B cell (primary cell): Measurements from ENCODE around the gene GIGYF1. TPM values are rescaled to one million over a fixed set of nuclear protein-coding genes. Genes with fewer than 3 reads are reported as not detected.
A peak's percentile ranks its signal among the peaks of the same experiment; 100 is the strongest.

ENCODE experiments used
- ATAC-seq: fragments of 200-7000 bp; cut with Tn5 transposase; one replicate; pipeline ENCODE4 v1.10.0; 2021; ENCODE audit warnings: low read depth, mild to moderate bottlenecking, moderate number of reproducible peaks, moderate library complexity
- CTCF ChIA-PET: fragments of 350-600 bp; sonication (Branson Sonifier 250); formaldehyde crosslinking; loops from one replicate; lab custom pipeline; 2021; ENCODE audit warnings: antibody characterized with exemption, inconsistent platforms; lab: Charles Lee
- POLR2A ChIA-PET: fragments of 350-600 bp; sonication (Branson Sonifier 250); formaldehyde crosslinking; loops from one replicate; lab custom pipeline; 2021; ENCODE audit warnings: antibody characterized with exemption; lab: Charles Lee
- DNase-seq: peaks from one replicate; pipeline ENCODE4 v3.0.0; 2013
- H2AFZ ChIP-seq: 2 replicates; pipeline ENCODE4 v1.6.1; 2012; ENCODE audit warnings: mild to moderate bottlenecking, low read depth, low read length; ENCODE audit not compliant: insufficient read depth, poor library complexity, severe bottlenecking
- H3K27ac ChIP-seq, 2 donors: 1 replicate in 1 of 2; 2 replicates in 1 of 2; pipeline ENCODE4 v1.5.1; 2012 to 2013; ENCODE audit warnings: low read length in 2 of 2, mild to moderate bottlenecking in 2 of 2, moderate library complexity in 1 of 2
- H3K27me3 ChIP-seq, 4 experiments: fragments of 200-600 bp in 1 of 4; sonication (generic) in 1 of 4; replicated peaks in 1 of 4; 1 replicate in 2 of 4; 2 replicates in 2 of 4; pipeline versions ENCODE4 v1.6.1 to v1.7.0; 2013 to 2016; ENCODE audit warnings: low read length in 3 of 4, mild to moderate bottlenecking in 2 of 4, mixed read lengths in 1 of 4, moderate library complexity in 1 of 4; ENCODE audit not compliant: insufficient read depth in 4 of 4, control insufficient read depth in 3 of 4; ENCODE audit errors: control extremely low read depth in 1 of 4
- H3K36me3 ChIP-seq, 2 experiments: replicated peaks in 1 of 2; 1 replicate in 1 of 2; 2 replicates in 1 of 2; pipeline versions ENCODE4 v1.6.1 to v1.7.1; 2013; ENCODE audit warnings: low read length in 1 of 2; ENCODE audit not compliant: insufficient read depth in 2 of 2, control insufficient read depth in 1 of 2; ENCODE audit errors: control extremely low read depth in 1 of 2, extremely low read depth in 1 of 2
- H3K4me1 ChIP-seq, 2 donors: fragments of 200-600 bp in 1 of 2; sonication (generic) in 1 of 2; 1 replicate in 1 of 2; 2 replicates in 1 of 2; pipeline versions ENCODE4 v1.5.1 to v1.6.1; 2013 to 2017; ENCODE audit warnings: low read length in 2 of 2; ENCODE audit not compliant: control insufficient read depth in 2 of 2, insufficient read depth in 2 of 2
- H3K4me2 ChIP-seq: replicated peaks from 2 replicates; pipeline ENCODE3; 2012; ENCODE audit warnings: mild to moderate bottlenecking, low read depth, low read length; ENCODE audit not compliant: poor library complexity, severe bottlenecking
- H3K4me3 ChIP-seq, 5 experiments: fragments of 200-600 bp in 1 of 5; sonication (generic) in 1 of 5; 1 replicate in 3 of 5; 2 replicates in 2 of 5; pipeline versions ENCODE4 v1.5.1 to v1.7.0; 2011 to 2016; ENCODE audit warnings: low read length in 4 of 5, mild to moderate bottlenecking in 4 of 5, low read depth in 2 of 5, control low read depth in 1 of 5, moderate library complexity in 1 of 5; ENCODE audit not compliant: insufficient read depth in 1 of 5; ENCODE audit errors: control extremely low read depth in 1 of 5, extremely low read depth in 1 of 5
- H3K79me2 ChIP-seq: fragments of 200-600 bp; sonication (generic); one replicate; pipeline ENCODE4 v1.6.0; 2016; ENCODE audit warnings: low read length; ENCODE audit not compliant: control insufficient read depth, insufficient read depth
- H3K9ac ChIP-seq: fragments of 200-600 bp; sonication (generic); 2 replicates; pipeline ENCODE4 v1.6.1; 2017; ENCODE audit warnings: mild to moderate bottlenecking, low read length, moderate library complexity
- H3K9me3 ChIP-seq, 3 donors: one replicate each; pipeline versions ENCODE4 v1.6.1 to v1.7.1; 2013; ENCODE audit warnings: low read length in 2 of 3; ENCODE audit not compliant: control insufficient read depth in 2 of 3, insufficient read depth in 1 of 3; ENCODE audit errors: control extremely low read depth in 1 of 3
- H4K20me1 ChIP-seq: 2 replicates; pipeline ENCODE4 v1.6.0; 2012; ENCODE audit warnings: mild to moderate bottlenecking, low read length; ENCODE audit not compliant: insufficient read depth, control insufficient read depth, poor library complexity, severe bottlenecking
- H3K27ac Mint-ChIP-seq: one replicate; pipeline ENCODE4 v1.8.0; 2021; ENCODE audit warnings: mixed read lengths
- H3K27me3 Mint-ChIP-seq: one replicate; pipeline ENCODE4 v1.8.0; 2021; ENCODE audit warnings: mixed read lengths
- H3K4me1 Mint-ChIP-seq: one replicate; pipeline ENCODE4 v1.8.0; 2021; ENCODE audit warnings: mixed read lengths
- H3K4me3 Mint-ChIP-seq: one replicate; pipeline ENCODE4 v1.8.0; 2021; ENCODE audit warnings: mixed read lengths
- H3K9me3 Mint-ChIP-seq: one replicate; pipeline ENCODE4 v1.8.0; 2022; ENCODE audit warnings: mixed read lengths; ENCODE audit not compliant: insufficient read depth
- EZH2 ChIP-seq: IDR thresholded peaks from 2 replicates; pipeline ENCODE4 v1.6.1; 2012; ENCODE audit warnings: borderline replicate concordance, low read depth, mild to moderate bottlenecking, moderate library complexity, low read length; ENCODE audit not compliant: insufficient read depth, poor library complexity, severe bottlenecking
- WGBS: methylation state at CpG from one replicate; pipeline ENCODE4 v1.1.5; 2013; ENCODE audit warnings: missing lambda C conversion rate; ENCODE audit not compliant: insufficient coverage; 5-methylcytosine and 5-hydroxymethylcytosine counted together
- intact Hi-C: fragments of 100-400 bp; cut with micrococcal nuclease; formaldehyde crosslinking; loops from one replicate; pipeline ENCODE4 v1.10.0; 2022
- polyA plus RNA-seq: library from polyadenylated mRNA; depleted of rRNA; stranded (reverse); fragments of >200 nt; gene quantifications from 2 replicates; pipeline ENCODE4 v1.2.3, GENCODE V29; 2012
- total RNA-seq, 2 donors: library from RNA; stranded (reverse); fragments of 120-200 nt in 1 of 2; gene quantifications; 1 replicate in 1 of 2; 2 replicates in 1 of 2; pipeline versions ENCODE4 v1.2.3 to v1.2.4, GENCODE V29; 2013 to 2022
- TF ChIP-seq, protein P1 (sequence below): fragments of 200-600 bp; IDR thresholded peaks from one replicate; pipeline ENCODE4 v1.8.0; 2022; ENCODE audit warnings: antibody characterized with exemption, mild to moderate bottlenecking

GIGYF1 gene
- total and polyA plus RNA-seq, 2 donors (not counting 1 experiment from before 2014, with no cell fraction given): 45.9 to 134 TPM

DNA sequence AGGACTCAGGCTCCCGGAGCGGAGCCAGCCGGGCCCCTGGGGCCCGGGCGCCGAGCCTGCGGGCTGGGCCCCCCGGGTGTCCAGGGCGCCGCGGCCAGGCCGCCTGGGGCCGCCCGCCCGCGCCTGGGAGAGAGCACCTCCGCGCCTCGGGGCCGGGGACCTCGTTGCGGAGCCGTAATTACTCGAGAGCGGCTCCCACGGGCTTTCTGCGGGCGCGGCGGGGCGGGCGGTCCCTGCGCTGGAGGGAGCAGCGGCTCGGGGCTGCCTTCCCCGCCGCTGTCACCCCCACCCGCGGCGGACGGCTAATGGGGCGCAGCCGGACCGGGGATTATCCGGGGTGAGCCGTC is 19.0 kb downstream of the GIGYF1 start:
- Histone ChIP-seq H3K4me1 (peaks cover 0 to 6% of the 10 kb centered on the region in 2 donors), H3K27me3 (no peaks in the 10 kb centered on the region), H3K4me3 (peak overlapping the region; percentile 50 to 99 (median 98)), H3K36me3 (peaks cover 0 to 37% of the 10 kb centered on the region in 2 experiments), H3K9ac (peak overlapping the region; percentile 97), H4K20me1 (peaks cover 41% of the 10 kb centered on the region), H3K9me3 (no peaks in the 10 kb centered on the region), H3K27ac (peak overlapping the region; percentile 78 to 97), H3K4me2 (peak overlapping the region; percentile 85), H2AFZ (no peak overlapping the region), H3K79me2 (peaks cover 12% of the 10 kb centered on the region)
- peak overlapping the region; percentile 96 for H3K4me3 Mint-ChIP-seq
- ChIA-PET CTCF (interaction anchor here (1.0 to 4.7 kb wide), 3 partner anchors 15 to 89 kb away, joined by 4 to 53 read pairs (median 14); partner anchors contain the start of genes FBXO24, LRCH4 and POP7), POLR2A (interaction anchor here (0.8 to 2.7 kb wide), 8 partner anchors 14 to 196 kb away, joined by 3 to 16 read pairs (median 4); partner anchors contain the start of genes SLC12A9 and TSC22D4)
- WGBS: 0% methylated on average over 41 of the region's 46 CpGs
- H3K27ac Mint-ChIP-seq: peak overlapping the region; percentile 97
- no peaks in the 10 kb centered on the region for H3K27me3 Mint-ChIP-seq
- no peak for DNase-seq
- no peaks in the 10 kb centered on the region for H3K9me3 Mint-ChIP-seq
- peak; percentile 0 for ATAC-seq
- TF ChIP-seq EZH2: no peak
- TF ChIP-seq, protein P1, sequence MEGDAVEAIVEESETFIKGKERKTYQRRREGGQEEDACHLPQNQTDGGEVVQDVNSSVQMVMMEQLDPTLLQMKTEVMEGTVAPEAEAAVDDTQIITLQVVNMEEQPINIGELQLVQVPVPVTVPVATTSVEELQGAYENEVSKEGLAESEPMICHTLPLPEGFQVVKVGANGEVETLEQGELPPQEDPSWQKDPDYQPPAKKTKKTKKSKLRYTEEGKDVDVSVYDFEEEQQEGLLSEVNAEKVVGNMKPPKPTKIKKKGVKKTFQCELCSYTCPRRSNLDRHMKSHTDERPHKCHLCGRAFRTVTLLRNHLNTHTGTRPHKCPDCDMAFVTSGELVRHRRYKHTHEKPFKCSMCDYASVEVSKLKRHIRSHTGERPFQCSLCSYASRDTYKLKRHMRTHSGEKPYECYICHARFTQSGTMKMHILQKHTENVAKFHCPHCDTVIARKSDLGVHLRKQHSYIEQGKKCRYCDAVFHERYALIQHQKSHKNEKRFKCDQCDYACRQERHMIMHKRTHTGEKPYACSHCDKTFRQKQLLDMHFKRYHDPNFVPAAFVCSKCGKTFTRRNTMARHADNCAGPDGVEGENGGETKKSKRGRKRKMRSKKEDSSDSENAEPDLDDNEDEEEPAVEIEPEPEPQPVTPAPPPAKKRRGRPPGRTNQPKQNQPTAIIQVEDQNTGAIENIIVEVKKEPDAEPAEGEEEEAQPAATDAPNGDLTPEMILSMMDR: no peak
- H3K4me1 Mint-ChIP-seq: peaks cover 8% of the 10 kb centered on the region
- intact Hi-C loops: loop anchor here (2.0 to 10.0 kb wide), 2 partner anchors 246 to 590 kb away; partner anchors contain the start of genes COPS6, MEPCE, ZCWPW1 and ZNF3
